SJSA1 (cell line): ENCODE data around the gene NID1. TPM values are rescaled to one million over a fixed set of nuclear protein-coding genes. Genes with fewer than 3 reads are reported as not detected.
A peak's percentile ranks its signal among the peaks of the same experiment; 100 is the strongest.

ENCODE experiments used
- DNase-seq, 2 experiments: peaks; one replicate each; pipeline ENCODE4 v3.0.0-alpha.2; 2015 to 2020; ENCODE audit warnings: low spot score in 2 of 2, low read depth in 1 of 2
- H3K27ac ChIP-seq: fragments of 250-450 bp; sonication (Bioruptor Pico); 2 replicates; pipeline ENCODE4 v1.5.1; 2020; ENCODE audit warnings: mild to moderate bottlenecking, moderate library complexity
- H3K27me3 ChIP-seq: fragments of 250-450 bp; sonication (Bioruptor Pico); replicated peaks from 2 replicates; pipeline ENCODE4 v1.5.1; 2020; ENCODE audit warnings: mild to moderate bottlenecking, moderate library complexity
- H3K36me3 ChIP-seq: fragments of 250-450 bp; sonication (Bioruptor Pico); 2 replicates; pipeline ENCODE4 v1.5.1; 2020; ENCODE audit warnings: mild to moderate bottlenecking
- H3K4me1 ChIP-seq: fragments of 250-450 bp; sonication (Bioruptor Pico); replicated peaks from 2 replicates; pipeline ENCODE4 v1.6.1; 2021; ENCODE audit warnings: mild to moderate bottlenecking
- H3K4me3 ChIP-seq: fragments of 250-450 bp; sonication (Bioruptor Pico); 2 replicates; pipeline ENCODE4 v1.5.1; 2020; ENCODE audit warnings: mild to moderate bottlenecking
- H3K9me3 ChIP-seq: fragments of 250-450 bp; sonication (Bioruptor Pico); replicated peaks from 2 replicates; pipeline ENCODE4 v1.5.1; 2020; ENCODE audit warnings: mild to moderate bottlenecking
- total RNA-seq: library from RNA; depleted of rRNA; stranded (reverse); fragments of >200 nt; shearing (Covaris generic); gene quantifications from 2 replicates; pipeline ENCODE4 v1.2.3, GENCODE V29; 2014

NID1 gene
- total RNA-seq, 1 experiment from 2014 or later = 47.7 TPM

DNA sequence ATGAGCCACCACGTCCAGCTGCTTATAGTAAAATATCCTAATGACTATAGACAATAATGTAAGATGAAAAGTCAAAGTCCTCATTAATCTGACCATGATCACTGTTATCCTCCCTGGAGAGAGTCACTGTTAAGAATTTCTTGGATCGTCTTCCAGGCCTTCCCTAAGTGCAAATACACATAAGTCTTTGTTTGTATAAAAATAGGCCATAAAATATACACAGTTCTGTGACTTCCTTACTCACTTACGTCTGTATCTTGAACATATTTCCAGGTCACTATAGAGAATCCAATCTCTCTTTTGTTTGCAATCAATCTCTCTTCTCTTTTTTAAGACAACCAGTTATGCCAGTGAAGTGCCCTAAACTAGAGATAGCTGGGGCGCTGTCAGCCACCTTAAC, 109.1 kb downstream of the NID1 start:
- Histone ChIP-seq H3K27me3 (no peaks in the 10 kb centered on the region), H3K4me1 (peaks cover 28% of the 10 kb centered on the region), H3K4me3 (no peak overlapping the region), H3K36me3 (no peaks in the 10 kb centered on the region), H3K9me3 (no peaks in the 10 kb centered on the region), H3K27ac (no peak overlapping the region)
- DNase-seq = no peak

DNA sequence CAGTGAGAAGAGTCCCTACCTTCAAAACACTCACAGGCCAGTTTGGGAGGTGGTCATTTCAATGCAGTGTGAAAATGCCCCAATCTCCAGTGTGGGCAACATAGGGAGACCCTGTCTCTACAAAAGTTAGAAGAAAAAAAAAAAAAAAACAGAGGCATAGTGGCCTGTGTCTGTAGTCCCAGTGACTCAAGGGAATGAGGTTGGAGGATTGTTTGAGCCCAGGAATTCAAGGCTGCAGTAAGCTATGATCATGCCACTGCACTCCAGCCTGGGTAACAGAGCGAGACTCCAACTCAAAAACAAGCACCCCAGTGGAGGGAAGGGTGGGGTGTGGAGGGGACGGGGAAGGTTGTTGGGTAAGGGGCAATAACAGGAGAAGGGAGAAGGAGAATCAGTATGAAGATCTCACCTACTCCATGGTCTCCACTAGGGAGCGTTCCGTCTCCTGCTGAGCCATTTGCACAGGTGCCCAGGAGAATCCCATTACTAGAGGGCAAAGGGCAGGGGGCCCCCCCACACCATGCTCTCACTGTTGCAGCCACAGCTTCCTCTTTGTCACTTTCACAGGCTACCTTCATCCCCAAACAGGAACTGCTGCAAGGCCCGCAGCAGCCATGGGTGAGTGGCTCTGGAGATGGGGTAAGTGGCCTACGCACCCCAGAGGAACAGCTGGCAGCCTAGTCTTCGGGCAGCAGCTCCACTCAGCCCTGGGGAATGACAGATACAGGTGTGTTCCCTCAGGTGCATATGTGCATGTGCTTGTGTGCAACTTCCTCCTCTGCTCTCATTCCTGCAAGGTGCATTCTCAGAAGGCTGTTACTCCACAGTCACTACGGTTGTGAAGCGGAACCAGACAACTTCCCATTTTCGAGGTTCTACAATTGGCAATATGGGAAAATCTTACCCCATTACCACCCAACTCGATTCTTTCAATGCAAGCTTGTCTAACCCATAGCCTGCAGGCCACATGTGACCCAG, 110.3 kb downstream of the NID1 start:
- no peaks in the 10 kb centered on the region for H3K9me3 ChIP-seq
- H3K27ac ChIP-seq = peak overlapping the region; percentile 81
- no peak for DNase-seq
- H3K27me3 ChIP-seq = no peaks in the 10 kb centered on the region
- no peaks in the 10 kb centered on the region for H3K36me3 ChIP-seq
- H3K4me3 ChIP-seq = no peak overlapping the region
- peaks cover 28% of the 10 kb centered on the region for H3K4me1 ChIP-seq

- no peak overlapping the region for H3K4me3 ChIP-seq
- DNase-seq = peak; percentile 65 to 87
- no peaks in the 10 kb centered on the region for H3K36me3 ChIP-seq
- no peaks in the 10 kb centered on the region for H3K27me3 ChIP-seq
- H3K9me3 ChIP-seq = no peaks in the 10 kb centered on the region
- peaks cover 28% of the 10 kb centered on the region for H3K4me1 ChIP-seq
- H3K27ac ChIP-seq = peak overlapping the region; percentile 81
Observed at GRCh38 chr1:235953801-235954200, 111.1 kb downstream of the NID1 start.

DNA sequence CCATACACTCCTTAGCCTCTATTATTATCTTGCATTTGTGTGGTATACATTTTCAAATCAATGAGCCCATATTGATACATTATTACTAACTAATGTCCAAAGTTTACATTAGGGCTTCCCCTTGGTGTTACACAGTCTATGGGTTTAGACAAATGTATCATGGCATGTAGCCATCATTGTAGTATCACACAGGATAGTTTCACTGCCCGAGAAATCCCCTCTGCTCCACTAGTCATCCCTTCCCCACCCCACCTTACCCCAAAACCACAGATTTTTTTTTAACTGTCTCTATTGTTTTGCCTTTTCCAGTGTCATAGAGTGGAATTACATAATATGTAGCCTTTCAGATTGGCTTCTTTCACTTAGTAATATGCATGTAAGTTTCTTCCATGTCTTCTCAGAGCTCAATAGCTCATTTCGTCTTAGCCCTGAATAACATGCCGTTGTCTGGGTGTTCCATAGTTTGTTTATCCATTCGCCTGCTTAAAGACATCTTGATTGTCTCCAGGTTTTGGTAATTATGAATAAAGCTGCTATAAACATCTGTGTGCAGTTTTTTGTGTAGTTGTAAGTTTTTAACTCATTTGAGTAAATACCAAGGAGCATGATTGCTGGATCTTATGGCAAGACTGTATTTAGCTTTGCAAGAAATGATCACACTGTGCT, 111.8 kb downstream of the NID1 start:
- Histone ChIP-seq H3K36me3 (no peaks in the 10 kb centered on the region), H3K4me1 (peaks cover 28% of the 10 kb centered on the region), H3K9me3 (no peaks in the 10 kb centered on the region), H3K4me3 (no peak overlapping the region), H3K27me3 (no peaks in the 10 kb centered on the region), H3K27ac (peak overlapping the region; percentile 81)
- DNase-seq = peak in 1 of 2 experiments; percentile 80

GRCh38 chr1:235951661-235952060, 113.2 kb downstream of the NID1 start:
- no peaks in the 10 kb centered on the region for H3K36me3 ChIP-seq
- peaks cover 35% of the 10 kb centered on the region for H3K4me1 ChIP-seq
- H3K27me3 ChIP-seq = no peaks in the 10 kb centered on the region
- no peak overlapping the region for H3K4me3 ChIP-seq
- H3K27ac ChIP-seq = no peak overlapping the region
- DNase-seq = no peak
- H3K9me3 ChIP-seq = no peaks in the 10 kb centered on the region; the same call in 1 of the 2 replicates

GRCh38 chr1:235950318-235950717, 114.6 kb downstream of the NID1 start:
- DNase-seq = no peak
- H3K9me3 ChIP-seq = no peaks in the 10 kb centered on the region; the same call in 1 of the 2 replicates
- H3K36me3 ChIP-seq = no peaks in the 10 kb centered on the region
- H3K27ac ChIP-seq = no peak overlapping the region
- H3K27me3 ChIP-seq = no peaks in the 10 kb centered on the region
- peaks cover 43% of the 10 kb centered on the region for H3K4me1 ChIP-seq
- H3K4me3 ChIP-seq = no peak overlapping the region

GRCh38 chr1:235948774-235949427, 116.0 kb downstream of the NID1 start:
- DNase-seq = no peak
- Histone ChIP-seq H3K36me3 (no peaks in the 10 kb centered on the region), H3K27ac (no peak overlapping the region), H3K9me3 (no peaks in the 10 kb centered on the region; the same call in 1 of the 2 replicates), H3K4me3 (no peak overlapping the region), H3K4me1 (peaks cover 34% of the 10 kb centered on the region), H3K27me3 (no peaks in the 10 kb centered on the region)

- Histone ChIP-seq H3K27ac (no peak overlapping the region), H3K9me3 (no peaks in the 10 kb centered on the region; the same call in 1 of the 2 replicates), H3K36me3 (no peaks in the 10 kb centered on the region), H3K4me1 (peaks cover 34% of the 10 kb centered on the region), H3K27me3 (no peaks in the 10 kb centered on the region), H3K4me3 (no peak overlapping the region)
- no peak for DNase-seq
Observed at GRCh38 chr1:235947989-235948388, 116.9 kb downstream of the NID1 start.

DNA sequence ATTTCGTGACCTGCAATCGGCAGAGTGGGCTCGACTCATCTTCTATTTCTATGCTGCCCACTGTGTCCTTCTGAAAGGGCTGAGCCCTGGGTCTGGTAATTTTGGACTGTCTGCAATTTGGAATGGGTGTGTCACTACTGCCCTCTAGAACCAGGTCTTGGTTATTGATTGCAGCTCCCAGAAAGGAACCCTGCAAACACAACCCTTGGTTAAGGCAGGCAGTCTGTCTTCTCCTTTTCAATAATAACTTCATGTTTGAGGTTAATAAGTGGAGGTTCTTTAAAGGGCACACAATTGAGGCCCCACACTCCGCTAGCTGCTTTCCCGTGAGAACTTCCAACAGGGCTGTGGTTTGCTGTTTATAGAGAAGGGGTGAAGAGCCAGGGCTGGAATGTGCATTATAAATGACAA, 118.3 kb downstream of the NID1 start:
- H3K4me3 ChIP-seq = no peak overlapping the region
- no peaks in the 10 kb centered on the region; the same call in 1 of the 2 replicates for H3K9me3 ChIP-seq
- peaks cover 30% of the 10 kb centered on the region for H3K4me1 ChIP-seq
- DNase-seq = peak; percentile 79 to 90
- H3K27ac ChIP-seq = peak overlapping the region; percentile 49
- H3K36me3 ChIP-seq = no peaks in the 10 kb centered on the region
- H3K27me3 ChIP-seq = no peaks in the 10 kb centered on the region

DNA sequence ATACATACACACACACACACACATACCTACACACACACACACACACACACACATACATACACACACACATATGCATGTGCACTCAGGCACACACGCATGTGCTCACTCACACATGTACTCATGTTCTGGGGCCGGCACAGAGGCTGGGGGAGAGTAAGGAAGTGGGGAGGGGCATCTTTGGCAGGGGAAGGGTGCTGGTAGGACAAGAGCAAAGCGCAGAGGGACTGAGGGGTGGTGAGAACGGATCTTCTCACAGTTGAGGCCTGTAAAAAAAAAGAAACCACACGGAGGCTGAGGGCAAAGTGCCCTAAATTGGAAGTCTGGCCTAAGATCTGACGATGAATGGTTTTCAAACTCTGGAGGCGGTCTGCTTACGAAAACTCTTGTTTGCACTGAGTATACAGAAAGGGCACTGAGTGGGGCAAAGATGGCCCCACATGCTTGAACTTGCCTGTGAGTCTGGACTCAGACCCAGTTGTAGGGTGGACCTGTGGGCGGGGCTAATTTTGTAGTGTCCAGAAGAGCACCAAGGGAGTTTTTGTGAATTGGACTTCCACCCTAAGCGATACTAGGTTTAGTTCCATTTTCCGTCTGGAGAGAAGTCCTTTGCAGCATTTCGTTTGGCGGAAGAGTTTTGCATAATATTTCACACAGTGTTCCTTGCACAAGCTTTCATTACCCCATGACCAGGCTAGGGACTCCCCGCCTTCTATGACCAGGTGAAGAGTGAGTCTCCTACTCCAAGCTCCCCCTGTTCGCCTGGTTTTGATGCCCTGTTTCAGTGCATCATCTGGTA, 118.9 kb downstream of the NID1 start:
- Histone ChIP-seq H3K4me1 (peaks cover 30% of the 10 kb centered on the region), H3K36me3 (no peaks in the 10 kb centered on the region)
- DNase-seq = no peak

DNA sequence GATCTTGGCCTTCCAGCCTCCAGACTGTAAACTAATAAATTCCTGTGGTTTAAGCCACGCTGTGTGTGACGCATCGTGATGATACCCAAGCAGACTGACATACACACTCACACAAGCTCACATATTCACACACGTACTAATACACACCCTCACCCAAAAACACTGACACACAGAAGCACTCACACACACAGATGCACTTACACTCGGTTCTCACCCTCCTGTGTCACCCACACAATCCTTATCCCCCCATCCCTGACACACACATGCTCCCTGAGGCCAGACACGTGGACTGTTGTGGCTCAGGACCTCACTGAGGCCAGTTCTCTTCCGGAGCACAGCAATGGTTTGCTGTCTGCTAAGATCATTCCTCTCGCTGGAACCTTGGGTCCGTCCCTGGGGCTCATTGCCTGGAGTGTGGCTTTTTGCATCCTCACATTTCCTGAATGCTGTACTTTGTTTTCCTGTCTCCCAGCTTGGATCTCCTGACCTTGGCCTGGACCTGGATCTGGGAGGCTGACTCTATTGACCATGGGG, 121.2 kb downstream of the NID1 start:
- H3K27me3 ChIP-seq = no peaks in the 10 kb centered on the region
- no peaks in the 10 kb centered on the region for H3K36me3 ChIP-seq
- H3K4me3 ChIP-seq = no peak overlapping the region
- DNase-seq = peak; percentile 78 to 88
- peaks cover 39% of the 10 kb centered on the region for H3K4me1 ChIP-seq
- H3K9me3 ChIP-seq = no peaks in the 10 kb centered on the region; the same call in 1 of the 2 replicates
- peak overlapping the region; percentile 91 for H3K27ac ChIP-seq

More for the DNA sequence above, 118.9 kb downstream of the NID1 start:
- H3K27me3 ChIP-seq = no peaks in the 10 kb centered on the region
- peak overlapping the region; percentile 49 for H3K27ac ChIP-seq
- no peaks in the 10 kb centered on the region; the same call in 1 of the 2 replicates for H3K9me3 ChIP-seq
- H3K4me3 ChIP-seq = no peak overlapping the region

- no peak for DNase-seq
- Histone ChIP-seq H3K4me1 (peaks cover 39% of the 10 kb centered on the region), H3K36me3 (no peaks in the 10 kb centered on the region), H3K27me3 (no peaks in the 10 kb centered on the region), H3K27ac (peak overlapping the region; percentile 91), H3K4me3 (no peak overlapping the region), H3K9me3 (no peaks in the 10 kb centered on the region; the same call in 1 of the 2 replicates)
Observed at GRCh38 chr1:235942979-235943575, 121.8 kb downstream of the NID1 start.
